Stimulated activated CD4-positive, alpha-beta T cell treated with anti-CD3 and anti-CD28 coated beads, Interleukin-4, amount 100 ng/mL, for 1 hour (primary cell): ENCODE data around the gene CPNE8.

Source experiments
- DNase-seq: peaks from one replicate; pipeline ENCODE4 v3.0.0-alpha.2; 2020

The CPNE8 gene

GRCh38 chr12:38610808-38611350, 294.5 kb downstream of the CPNE8 start:
- no peak for DNase-seq

- no peak for DNase-seq
Observed at GRCh38 chr12:38607295-38607694, 298.1 kb downstream of the CPNE8 start.
